ENCODE data around the gene TCP11L1.
"Not testable (repeated sequence)": the region's sequence is repeated elsewhere in the genome, so short reads cannot be mapped to it uniquely, and the experiment has no call there.

TCP11L1 gene

DNA sequence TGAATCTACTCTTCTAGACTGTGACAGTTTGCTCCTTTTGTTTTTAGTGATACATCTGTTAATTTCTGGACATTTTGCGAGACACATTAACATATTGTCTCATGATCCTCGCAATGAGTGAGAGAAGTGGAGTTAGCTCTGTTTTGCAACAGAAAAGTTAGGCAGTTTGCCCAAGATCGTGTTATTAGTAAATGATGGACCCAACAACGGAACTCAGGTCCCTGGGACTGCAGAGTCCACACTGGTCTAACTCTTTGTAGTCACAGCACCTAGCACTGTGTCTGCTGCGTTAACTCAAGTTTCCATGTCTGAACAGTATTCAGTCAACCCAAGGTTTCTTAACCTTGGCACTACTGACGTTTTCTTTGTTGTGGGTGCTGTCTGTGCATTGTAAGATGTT lies 20.5 kb upstream of the TCP11L1 start:
- no peak for DNase-seq (ENCODE audit: extremely low read depth, low read depth)
- TF ChIP-seq, protein P1, sequence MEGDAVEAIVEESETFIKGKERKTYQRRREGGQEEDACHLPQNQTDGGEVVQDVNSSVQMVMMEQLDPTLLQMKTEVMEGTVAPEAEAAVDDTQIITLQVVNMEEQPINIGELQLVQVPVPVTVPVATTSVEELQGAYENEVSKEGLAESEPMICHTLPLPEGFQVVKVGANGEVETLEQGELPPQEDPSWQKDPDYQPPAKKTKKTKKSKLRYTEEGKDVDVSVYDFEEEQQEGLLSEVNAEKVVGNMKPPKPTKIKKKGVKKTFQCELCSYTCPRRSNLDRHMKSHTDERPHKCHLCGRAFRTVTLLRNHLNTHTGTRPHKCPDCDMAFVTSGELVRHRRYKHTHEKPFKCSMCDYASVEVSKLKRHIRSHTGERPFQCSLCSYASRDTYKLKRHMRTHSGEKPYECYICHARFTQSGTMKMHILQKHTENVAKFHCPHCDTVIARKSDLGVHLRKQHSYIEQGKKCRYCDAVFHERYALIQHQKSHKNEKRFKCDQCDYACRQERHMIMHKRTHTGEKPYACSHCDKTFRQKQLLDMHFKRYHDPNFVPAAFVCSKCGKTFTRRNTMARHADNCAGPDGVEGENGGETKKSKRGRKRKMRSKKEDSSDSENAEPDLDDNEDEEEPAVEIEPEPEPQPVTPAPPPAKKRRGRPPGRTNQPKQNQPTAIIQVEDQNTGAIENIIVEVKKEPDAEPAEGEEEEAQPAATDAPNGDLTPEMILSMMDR (IDR thresholded peaks at IDR 0.05; ENCODE audit: low read depth, low read length) = no peak

DNA sequence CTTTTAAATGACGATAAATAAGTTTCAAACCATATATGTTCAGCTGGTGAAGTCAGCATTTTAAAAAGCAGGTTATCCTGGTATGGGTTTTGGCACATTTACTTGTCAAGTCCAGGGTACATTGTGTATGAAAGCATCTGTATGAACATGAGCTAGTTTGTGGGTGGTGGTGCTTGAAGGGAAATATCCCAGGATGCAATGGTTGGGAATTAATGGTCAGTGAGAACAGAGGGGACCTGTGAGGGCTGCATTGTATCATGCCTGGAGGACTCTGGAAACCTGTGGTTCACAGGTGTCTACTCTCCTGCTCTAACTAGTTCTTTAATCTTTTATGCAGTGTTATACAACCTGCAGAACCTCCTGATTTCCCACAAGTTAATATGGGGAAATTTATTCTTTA lies 17.9 kb upstream of the TCP11L1 start:
- TF ChIP-seq, protein P1 (IDR thresholded peaks at IDR 0.05; ENCODE audit: low read depth, low read length) = no peak

DNA sequence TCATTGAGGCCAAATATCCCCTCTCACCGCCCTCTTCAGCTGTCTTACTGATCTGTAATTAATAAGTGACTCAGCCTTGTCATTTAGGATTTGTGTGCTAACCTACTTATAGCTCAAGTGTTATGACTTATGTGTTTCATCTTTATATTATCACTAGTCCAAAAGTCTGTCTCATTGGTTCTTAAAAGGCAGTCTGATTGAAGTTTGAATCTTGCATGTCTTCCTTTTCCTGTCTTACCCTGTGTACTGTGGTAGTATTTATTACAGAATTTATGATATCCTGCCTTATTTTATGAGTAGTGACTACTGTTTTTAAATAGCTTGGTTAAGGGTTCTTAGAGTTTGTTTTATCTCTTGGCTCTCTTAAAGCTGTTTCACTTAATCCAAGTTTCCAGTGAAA lies 17.4 kb upstream of the TCP11L1 start:
- TF ChIP-seq, protein P1 (IDR thresholded peaks at IDR 0.05; ENCODE audit: low read depth, low read length) = no peak
- no peak for DNase-seq (ENCODE audit: extremely low read depth, low read depth)

More for the DNA sequence above, 17.9 kb upstream of the TCP11L1 start:
- DNase-seq (ENCODE audit: extremely low read depth, low read depth) = no peak

DNA sequence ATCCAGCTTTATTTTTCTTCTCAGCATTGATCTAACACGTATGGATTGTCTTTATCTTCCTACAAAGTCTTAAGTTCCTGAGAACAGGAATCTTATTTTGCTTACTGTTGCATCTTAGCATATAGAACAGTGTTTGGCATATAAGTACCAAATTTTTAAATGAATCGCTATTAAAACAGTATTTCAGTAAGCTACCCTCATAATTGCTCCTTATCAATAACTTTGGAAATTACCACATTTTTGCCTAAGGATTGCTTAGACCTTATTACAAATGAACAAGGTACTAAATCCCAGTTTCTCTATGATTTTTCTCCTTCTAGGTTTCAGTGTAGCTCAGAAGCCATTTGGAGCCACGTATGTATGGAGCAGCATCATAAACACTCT lies 14.0 kb upstream of the TCP11L1 start:
- DNase-seq (ENCODE audit: extremely low read depth, low read depth) = no peak
- TF ChIP-seq, protein P1 (IDR thresholded peaks at IDR 0.05; ENCODE audit: low read depth, low read length) = no peak

DNA sequence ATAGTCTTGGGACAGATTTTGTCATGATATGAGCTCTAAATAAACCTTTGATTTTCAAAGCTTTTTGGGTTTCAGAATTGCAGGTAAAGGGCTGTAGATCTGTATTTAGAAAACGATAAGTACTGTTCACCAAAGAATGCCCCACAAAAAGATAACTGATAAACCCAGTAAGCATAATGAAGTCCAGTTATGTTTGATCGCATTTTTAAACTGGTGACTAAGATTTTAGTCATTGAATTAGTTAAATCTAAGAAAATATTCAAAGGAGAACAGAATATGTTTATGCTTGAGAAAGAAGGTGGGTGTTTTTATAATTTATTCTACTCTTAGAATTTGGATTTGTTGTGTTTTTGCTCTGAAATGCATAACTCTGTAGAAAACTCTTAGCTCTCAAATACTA lies 12.1 kb upstream of the TCP11L1 start:
- TF ChIP-seq, protein P1 (IDR thresholded peaks at IDR 0.05; ENCODE audit: low read depth, low read length) = no peak
- no peak for DNase-seq (ENCODE audit: extremely low read depth, low read depth)

DNA sequence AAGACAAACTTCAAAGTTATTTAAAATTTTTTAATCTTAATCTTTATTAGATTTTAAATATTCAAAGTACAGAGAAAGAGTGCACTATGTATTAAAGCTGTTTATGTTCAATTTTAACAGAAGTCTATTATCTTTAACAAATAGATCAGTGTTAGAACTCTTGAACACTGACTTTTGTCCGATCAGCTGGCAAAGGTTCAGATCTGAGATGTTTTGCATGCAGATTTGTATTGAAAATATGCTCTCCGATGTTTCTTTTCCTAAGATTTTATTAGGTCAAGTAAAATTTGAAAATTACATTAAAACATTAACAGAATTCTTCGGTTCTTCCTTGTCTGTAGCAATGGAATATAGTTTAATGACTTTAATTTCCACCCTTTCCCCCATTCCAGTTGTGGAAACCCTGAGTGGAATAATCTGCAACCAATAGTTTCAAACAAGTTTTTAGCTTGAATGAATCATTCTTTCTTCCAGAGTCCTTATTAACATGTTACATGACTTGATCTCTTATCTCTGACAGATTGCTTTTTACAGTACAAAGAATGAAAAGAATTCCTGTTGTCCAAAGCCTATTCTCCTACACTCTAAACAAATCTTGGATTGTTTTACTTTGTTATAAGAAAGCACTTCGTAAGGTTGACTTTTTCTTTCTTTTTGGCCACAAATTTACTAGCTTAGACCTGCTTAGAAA lies 11.4 kb upstream of the TCP11L1 start:
- TF ChIP-seq, protein P1 (IDR thresholded peaks at IDR 0.05; ENCODE audit: low read depth, low read length) = no peak

DNA sequence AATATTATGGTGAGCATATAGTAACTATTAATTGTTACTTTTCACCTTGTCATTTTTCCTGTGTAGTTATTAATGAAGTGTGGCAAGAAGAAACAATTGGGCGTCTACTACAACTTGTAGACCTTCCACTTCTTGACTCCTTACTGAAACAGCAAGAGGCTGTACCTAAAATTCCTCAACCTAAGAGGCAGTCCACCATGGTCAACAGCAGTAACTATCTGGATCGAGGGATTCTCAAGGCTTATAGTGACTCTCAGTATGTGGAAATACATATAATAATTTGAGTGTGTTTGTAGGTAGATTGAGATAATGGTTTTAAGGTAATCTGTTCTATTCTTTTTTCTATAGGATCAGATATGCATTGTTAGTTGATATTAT lies 10.8 kb upstream of the TCP11L1 start:
- no peak for DNase-seq (ENCODE audit: extremely low read depth, low read depth)
- TF ChIP-seq, protein P1 (IDR thresholded peaks at IDR 0.05; ENCODE audit: low read depth, low read length) = no peak

More for the DNA sequence above, 11.4 kb upstream of the TCP11L1 start:
- no peak for DNase-seq (ENCODE audit: extremely low read depth, low read depth)

DNA sequence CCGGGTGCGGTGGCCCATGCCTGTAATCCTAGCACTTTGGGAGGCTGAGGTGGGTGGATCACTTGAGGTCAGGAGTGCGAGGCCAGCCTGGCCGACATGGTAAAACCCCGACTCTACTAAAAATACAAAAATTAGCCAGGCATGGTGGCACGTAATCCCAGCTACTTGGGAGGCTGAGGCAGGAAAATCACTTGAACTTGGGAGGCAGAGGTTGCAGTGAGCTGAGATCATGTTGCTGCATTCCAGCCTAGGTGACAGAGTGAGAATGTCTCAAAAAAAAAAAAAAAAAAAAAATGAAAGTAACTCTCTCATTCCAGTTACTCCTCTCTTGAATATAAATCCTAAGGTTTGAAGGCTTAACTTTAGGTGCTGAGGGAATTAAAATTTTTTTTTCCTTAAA lies 10.2 kb upstream of the TCP11L1 start:
- DNase-seq (ENCODE audit: extremely low read depth, low read depth) = not testable (repeated sequence)

All from AG09319 (cell line).